GM19324 (cell line): ENCODE measurements around the gene GPR34.
A peak's percentile ranks its signal among the peaks of the same experiment; 100 is the strongest.

Experiments used
- ATAC-seq: cut with Tn5 transposase; IDR thresholded peaks from one replicate; pipeline ENCODE4 v1.9.1; 2021; ENCODE audit warnings: mild to moderate bottlenecking, moderate library complexity; ENCODE audit not compliant: unreplicated experiment, low FRiP score

GPR34 gene

GRCh38 chrX:41730081-41730480, 41.3 kb downstream of the GPR34 start:
- no peak for ATAC-seq

GRCh38 chrX:41732260-41732659, 43.5 kb downstream of the GPR34 start:
- ATAC-seq: no peak

- peak; percentile 97 for ATAC-seq
Measured at GRCh38 chrX:41733939-41734338, 45.2 kb downstream of the GPR34 start.

GRCh38 chrX:41734530-41734929, 45.8 kb downstream of the GPR34 start:
- no peak for ATAC-seq

- no peak for ATAC-seq
Measured at GRCh38 chrX:41737065-41737464, 48.3 kb downstream of the GPR34 start.

GRCh38 chrX:41739871-41740270, 51.1 kb downstream of the GPR34 start:
- no peak for ATAC-seq
